SU-DHL-6 (cell line): ENCODE data around the gene ALCAM.
"Not testable (repeated sequence)": the region's sequence is repeated elsewhere in the genome, so short reads cannot be mapped to it uniquely, and the experiment has no call there.

Source experiments
- H2AFZ ChIP-seq: fragments of 200-600 bp; sonication (generic); 2 replicates; pipeline ENCODE4 v1.6.1; 2014; ENCODE audit warnings: low read depth, mild to moderate bottlenecking, moderate library complexity, mixed read lengths, antibody characterized with exemption, low read length; ENCODE audit not compliant: severe bottlenecking
- H3F3A ChIP-seq: fragments of 200-600 bp; shearing (Covaris generic); 2 replicates; pipeline ENCODE4 v1.6.0; 2016; ENCODE audit warnings: antibody characterized with exemption, mild to moderate bottlenecking; ENCODE audit not compliant: insufficient read depth
- H3K27ac ChIP-seq: fragments of 200-600 bp; sonication (generic); 2 replicates; pipeline ENCODE4 v1.5.1; 2016; ENCODE audit warnings: low read depth, mild to moderate bottlenecking, low read length, moderate library complexity, mixed read lengths
- H3K27me3 ChIP-seq: fragments of 200-600 bp; sonication (generic), shearing (Covaris generic); 2 replicates; pipeline ENCODE4 v1.6.0; 2014; ENCODE audit warnings: mild to moderate bottlenecking, low read length
- H3K36me3 ChIP-seq: fragments of 200-600 bp; sonication (generic); 2 replicates; pipeline ENCODE4 v1.6.1; 2014; ENCODE audit warnings: mild to moderate bottlenecking, low read length, mixed read lengths
- H3K4me2 ChIP-seq: fragments of 300-600, 200-600 bp; shearing (Covaris generic), sonication (generic); 2 replicates; pipeline ENCODE4 v1.6.0; 2014; ENCODE audit warnings: low read length, low read depth, mild to moderate bottlenecking; ENCODE audit not compliant: poor library complexity, severe bottlenecking
- H3K4me3 ChIP-seq: fragments of 200-600 bp; sonication (generic); 2 replicates; pipeline ENCODE4 v1.5.1; 2014; ENCODE audit warnings: antibody characterized with exemption, low read length, mild to moderate bottlenecking, mixed read lengths; ENCODE audit not compliant: insufficient read depth, poor library complexity, severe bottlenecking
- H3K79me2 ChIP-seq: fragments of 200-600 bp; sonication (generic); 2 replicates; pipeline ENCODE4 v1.6.1; 2014; ENCODE audit warnings: mild to moderate bottlenecking, low read length, moderate library complexity; ENCODE audit not compliant: insufficient read depth
- H3K9ac ChIP-seq: fragments of 200-600 bp; sonication (generic); 2 replicates; pipeline ENCODE4 v1.7.0; 2014; ENCODE audit warnings: mild to moderate bottlenecking, low read length
- H3K9me2 ChIP-seq: fragments of 200-600 bp; sonication (generic); replicated peaks from 2 replicates; pipeline ENCODE4 v1.6.1; 2014; ENCODE audit warnings: low read length; ENCODE audit not compliant: insufficient read depth
- H3K9me3 ChIP-seq: fragments of 200-600 bp; sonication (generic); 2 replicates; pipeline ENCODE4 v1.6.1; 2014; ENCODE audit warnings: low read length, mixed read lengths; ENCODE audit not compliant: insufficient read depth
- H4K20me1 ChIP-seq: fragments of 200-600 bp; sonication (generic); 2 replicates; pipeline ENCODE4 v1.6.1; 2014; ENCODE audit warnings: low read depth, mild to moderate bottlenecking, antibody characterized with exemption, low read length, moderate library complexity, mixed read lengths
- EZH2phosphoT487 ChIP-seq: fragments of 200-600 bp; sonication (generic), shearing (Covaris generic); conservative IDR thresholded peaks from 2 replicates; pipeline ENCODE4 v1.6.1; 2018; ENCODE audit warnings: mild to moderate bottlenecking, antibody characterized with exemption, low read length, moderate library complexity, mixed read lengths
- TF ChIP-seq, protein P1 (sequence below): fragments of 200-600 bp; sonication (generic); IDR thresholded peaks from one replicate; pipeline ENCODE4 v1.5.1; 2017; ENCODE audit warnings: antibody characterized with exemption, mild to moderate bottlenecking, low read length, moderate library complexity; ENCODE audit not compliant: insufficient read depth, poor library complexity, severe bottlenecking

Gene ALCAM

GRCh38 chr3:105387122-105387751 is 20.5 kb downstream of the ALCAM start:
- H3K27me3 ChIP-seq, result no peaks in the 10 kb centered on the region
- H3K4me2 ChIP-seq, result peak overlapping the region; percentile 0
- H2AFZ ChIP-seq, result no peak overlapping the region
- TF ChIP-seq, protein P1, sequence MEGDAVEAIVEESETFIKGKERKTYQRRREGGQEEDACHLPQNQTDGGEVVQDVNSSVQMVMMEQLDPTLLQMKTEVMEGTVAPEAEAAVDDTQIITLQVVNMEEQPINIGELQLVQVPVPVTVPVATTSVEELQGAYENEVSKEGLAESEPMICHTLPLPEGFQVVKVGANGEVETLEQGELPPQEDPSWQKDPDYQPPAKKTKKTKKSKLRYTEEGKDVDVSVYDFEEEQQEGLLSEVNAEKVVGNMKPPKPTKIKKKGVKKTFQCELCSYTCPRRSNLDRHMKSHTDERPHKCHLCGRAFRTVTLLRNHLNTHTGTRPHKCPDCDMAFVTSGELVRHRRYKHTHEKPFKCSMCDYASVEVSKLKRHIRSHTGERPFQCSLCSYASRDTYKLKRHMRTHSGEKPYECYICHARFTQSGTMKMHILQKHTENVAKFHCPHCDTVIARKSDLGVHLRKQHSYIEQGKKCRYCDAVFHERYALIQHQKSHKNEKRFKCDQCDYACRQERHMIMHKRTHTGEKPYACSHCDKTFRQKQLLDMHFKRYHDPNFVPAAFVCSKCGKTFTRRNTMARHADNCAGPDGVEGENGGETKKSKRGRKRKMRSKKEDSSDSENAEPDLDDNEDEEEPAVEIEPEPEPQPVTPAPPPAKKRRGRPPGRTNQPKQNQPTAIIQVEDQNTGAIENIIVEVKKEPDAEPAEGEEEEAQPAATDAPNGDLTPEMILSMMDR, result no peak
- no peak for TF ChIP-seq EZH2phosphoT487
- peaks cover 19% of the 10 kb centered on the region; the same call in 1 of the 2 replicates for H3F3A ChIP-seq
- H3K9me3 ChIP-seq, result peaks cover 3% of the 10 kb centered on the region; the same call in 1 of the 2 replicates
- no peak overlapping the region for H3K27ac ChIP-seq
- peaks cover 93% of the 10 kb centered on the region for H3K79me2 ChIP-seq
- H3K9me2 ChIP-seq, result no peaks in the 10 kb centered on the region
- H3K36me3 ChIP-seq, result no peaks in the 10 kb centered on the region
- H3K4me3 ChIP-seq, result no peak overlapping the region
- H4K20me1 ChIP-seq, result no peaks in the 10 kb centered on the region
- H3K9ac ChIP-seq, result no peak overlapping the region

DNA sequence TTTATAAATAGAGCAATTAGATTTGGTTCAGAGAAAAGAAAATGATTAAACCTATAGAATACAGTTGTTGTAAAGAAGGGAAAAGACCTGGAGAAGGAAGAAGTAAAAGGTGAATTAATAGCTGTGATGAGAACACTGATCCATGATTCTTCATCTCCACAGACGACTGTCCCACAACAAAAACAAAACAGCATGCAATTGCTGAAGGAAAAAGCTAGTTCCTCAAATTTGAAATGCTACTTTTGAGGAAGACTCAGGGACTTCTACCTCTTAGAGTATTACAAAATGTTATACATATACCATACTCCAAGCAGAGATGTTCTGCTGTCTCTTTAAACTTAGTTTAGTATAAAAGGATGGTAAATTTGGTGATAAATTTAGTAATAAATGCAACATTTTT is 21.5 kb downstream of the ALCAM start:
- no peak overlapping the region for H3K9ac ChIP-seq
- no peak overlapping the region for H3K4me3 ChIP-seq
- H4K20me1 ChIP-seq, result no peaks in the 10 kb centered on the region
- H3K4me2 ChIP-seq, result no peak overlapping the region
- H3K9me3 ChIP-seq, result peaks cover 3% of the 10 kb centered on the region; the same call in 1 of the 2 replicates
- no peak overlapping the region for H2AFZ ChIP-seq
- H3K9me2 ChIP-seq, result no peaks in the 10 kb centered on the region
- H3F3A ChIP-seq, result peaks cover 19% of the 10 kb centered on the region; the same call in 1 of the 2 replicates
- TF ChIP-seq, protein P1, result no peak
- no peak for TF ChIP-seq EZH2phosphoT487
- H3K27ac ChIP-seq, result no peak overlapping the region
- no peaks in the 10 kb centered on the region for H3K27me3 ChIP-seq
- no peaks in the 10 kb centered on the region; the same call in 1 of the 2 replicates for H3K36me3 ChIP-seq
- peaks cover 96% of the 10 kb centered on the region for H3K79me2 ChIP-seq

GRCh38 chr3:105389759-105390158 is 23.1 kb downstream of the ALCAM start:
- not testable (repeated sequence) for H3K27ac ChIP-seq, H3K9ac ChIP-seq, H3K9me3 ChIP-seq, H4K20me1 ChIP-seq, H3K4me3 ChIP-seq, H3K36me3 ChIP-seq, H3K27me3 ChIP-seq, H2AFZ ChIP-seq, H3K4me2 ChIP-seq, H3K9me2 ChIP-seq
- Histone ChIP-seq H3F3A (peaks cover 15% of the 10 kb centered on the region; the same call in 1 of the 2 replicates), H3K79me2 (peaks cover 97% of the 10 kb centered on the region)

DNA sequence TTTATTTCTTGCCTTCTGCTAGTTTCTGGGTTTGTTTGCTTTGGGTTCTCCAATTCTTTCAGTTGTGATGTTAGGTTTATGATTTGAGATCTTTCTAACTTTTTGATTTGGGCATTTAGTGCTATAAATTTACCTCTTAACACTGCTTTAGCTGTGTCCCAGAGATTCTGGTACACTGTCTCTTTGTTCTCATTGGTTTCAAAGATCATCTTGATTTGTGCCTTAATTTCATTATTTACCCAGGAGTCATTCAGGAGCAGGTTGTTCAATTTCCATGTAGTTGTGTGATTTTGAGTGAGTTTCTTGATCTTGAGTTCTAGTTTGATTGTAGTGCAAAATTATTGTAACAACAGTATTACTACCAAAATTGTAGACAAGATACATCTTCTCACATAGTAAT is 25.9 kb downstream of the ALCAM start:
- not testable (repeated sequence) for H3K36me3 ChIP-seq, H3K4me2 ChIP-seq, H3K27ac ChIP-seq, H3F3A ChIP-seq, H4K20me1 ChIP-seq, H3K9me2 ChIP-seq, H3K9me3 ChIP-seq, H3K27me3 ChIP-seq, H3K9ac ChIP-seq, H3K4me3 ChIP-seq, H2AFZ ChIP-seq
- H3K79me2 ChIP-seq, result peaks cover 96% of the 10 kb centered on the region
